Measurements from ENCODE around the gene CACNA1H. TPM values are rescaled to one million over a fixed set of nuclear protein-coding genes. Genes with fewer than 3 reads are reported as not detected.

The CACNA1H gene
- polyA plus RNA-seq, 1 experiment: 0.37 TPM

- POLR2A ChIA-PET: no interaction called here
- no peak for DNase-seq (ENCODE audit: low read depth)
- CTCF ChIA-PET: interaction anchor here (0.5 kb wide), 1 partner anchor 30 kb away, joined by 3 read pairs; no protein-coding TSS in a partner anchor
- Histone ChIP-seq H3K36me3 (ENCODE audit: control insufficient read depth, insufficient read depth, low read length) (no peaks in the 10 kb centered on the region), H3K4me3 (ENCODE audit: low read depth, low read length) (no peak overlapping the region), H3K27me3 (ENCODE audit: control insufficient read depth, insufficient read depth, low read length) (no peaks in the 10 kb centered on the region)
- TF ChIP-seq, protein P1, sequence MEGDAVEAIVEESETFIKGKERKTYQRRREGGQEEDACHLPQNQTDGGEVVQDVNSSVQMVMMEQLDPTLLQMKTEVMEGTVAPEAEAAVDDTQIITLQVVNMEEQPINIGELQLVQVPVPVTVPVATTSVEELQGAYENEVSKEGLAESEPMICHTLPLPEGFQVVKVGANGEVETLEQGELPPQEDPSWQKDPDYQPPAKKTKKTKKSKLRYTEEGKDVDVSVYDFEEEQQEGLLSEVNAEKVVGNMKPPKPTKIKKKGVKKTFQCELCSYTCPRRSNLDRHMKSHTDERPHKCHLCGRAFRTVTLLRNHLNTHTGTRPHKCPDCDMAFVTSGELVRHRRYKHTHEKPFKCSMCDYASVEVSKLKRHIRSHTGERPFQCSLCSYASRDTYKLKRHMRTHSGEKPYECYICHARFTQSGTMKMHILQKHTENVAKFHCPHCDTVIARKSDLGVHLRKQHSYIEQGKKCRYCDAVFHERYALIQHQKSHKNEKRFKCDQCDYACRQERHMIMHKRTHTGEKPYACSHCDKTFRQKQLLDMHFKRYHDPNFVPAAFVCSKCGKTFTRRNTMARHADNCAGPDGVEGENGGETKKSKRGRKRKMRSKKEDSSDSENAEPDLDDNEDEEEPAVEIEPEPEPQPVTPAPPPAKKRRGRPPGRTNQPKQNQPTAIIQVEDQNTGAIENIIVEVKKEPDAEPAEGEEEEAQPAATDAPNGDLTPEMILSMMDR (IDR thresholded peaks at IDR 0.05; ENCODE audit: insufficient read depth, low read depth, low read length): no peak
Observed at GRCh38 chr16:1168837-1169236, 15.9 kb downstream of the CACNA1H start.

DNA sequence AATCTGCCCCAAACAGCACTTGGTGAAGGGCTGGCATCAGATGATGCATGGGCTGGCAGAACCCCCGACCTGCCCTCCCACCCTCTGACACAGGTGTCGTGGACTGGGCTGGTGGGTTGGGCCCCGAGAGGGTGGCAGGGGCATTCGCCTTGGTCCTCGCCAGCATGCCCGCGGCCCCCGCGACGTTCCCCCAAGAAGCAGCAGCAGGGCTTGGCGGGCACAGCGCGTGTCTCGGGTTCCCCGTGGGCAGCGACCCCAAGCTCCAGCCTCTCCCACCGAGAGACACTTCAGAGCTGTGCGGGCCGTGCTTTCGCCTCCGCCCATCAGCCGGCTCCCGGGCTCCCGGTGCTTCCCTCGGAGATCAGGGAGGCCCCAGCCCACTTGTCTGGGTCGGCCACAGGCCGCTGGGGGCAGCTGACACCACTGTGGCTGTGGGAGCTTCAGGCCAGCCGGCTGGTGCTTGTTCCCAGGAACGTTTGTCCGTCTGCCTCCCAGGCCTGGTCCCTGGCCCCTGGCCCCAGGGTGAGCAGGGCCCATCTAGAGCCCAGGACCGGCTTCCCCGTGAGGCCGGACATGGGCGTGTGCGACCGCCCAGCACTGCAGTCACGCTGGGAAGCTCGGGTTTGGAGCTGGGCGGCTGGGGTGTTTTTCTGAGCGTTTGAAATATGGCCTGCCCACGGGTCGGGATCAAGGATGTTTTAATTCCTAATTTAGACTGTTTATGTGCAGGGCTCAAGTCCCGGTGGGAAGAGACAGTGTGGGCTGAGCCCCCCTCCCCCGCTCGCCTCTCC lies 16.6 kb downstream of the CACNA1H start:
- CTCF ChIA-PET: no interaction called here
- POLR2A ChIA-PET: no interaction called here
- H3K36me3 ChIP-seq (ENCODE audit: control insufficient read depth, insufficient read depth, low read length): no peaks in the 10 kb centered on the region
- TF ChIP-seq, protein P1 (IDR thresholded peaks at IDR 0.05; ENCODE audit: insufficient read depth, low read depth, low read length): no peak
- no peak for DNase-seq (ENCODE audit: low read depth)
- H3K27me3 ChIP-seq (ENCODE audit: control insufficient read depth, insufficient read depth, low read length): no peaks in the 10 kb centered on the region
- no peak overlapping the region for H3K4me3 ChIP-seq (ENCODE audit: low read depth, low read length)

DNA sequence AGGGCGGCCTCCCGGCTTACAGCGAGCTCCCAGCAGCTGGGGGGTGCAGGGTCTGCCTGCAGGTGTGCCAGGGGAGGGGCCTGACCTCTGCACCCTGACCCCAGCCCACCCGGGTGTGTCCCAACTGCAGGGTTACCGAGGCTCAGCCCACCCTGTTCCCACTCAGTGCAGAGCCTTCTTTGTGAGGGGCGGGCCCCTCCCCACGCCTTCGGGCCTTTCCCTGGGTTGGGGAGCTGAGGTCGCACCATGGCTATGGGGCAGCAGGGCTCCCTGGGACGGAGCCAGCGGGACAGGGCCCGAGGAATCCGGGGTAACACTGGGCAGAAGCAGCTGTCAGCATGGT lies 17.1 kb downstream of the CACNA1H start:
- H3K4me3 ChIP-seq (ENCODE audit: low read depth, low read length): no peak overlapping the region
- POLR2A ChIA-PET: no interaction called here
- H3K27me3 ChIP-seq (ENCODE audit: control insufficient read depth, insufficient read depth, low read length): no peaks in the 10 kb centered on the region
- CTCF ChIA-PET: no interaction called here
- TF ChIP-seq, protein P1 (IDR thresholded peaks at IDR 0.05; ENCODE audit: insufficient read depth, low read depth, low read length): no peak
- H3K36me3 ChIP-seq (ENCODE audit: control insufficient read depth, insufficient read depth, low read length): no peaks in the 10 kb centered on the region
- no peak for DNase-seq (ENCODE audit: low read depth)

DNA sequence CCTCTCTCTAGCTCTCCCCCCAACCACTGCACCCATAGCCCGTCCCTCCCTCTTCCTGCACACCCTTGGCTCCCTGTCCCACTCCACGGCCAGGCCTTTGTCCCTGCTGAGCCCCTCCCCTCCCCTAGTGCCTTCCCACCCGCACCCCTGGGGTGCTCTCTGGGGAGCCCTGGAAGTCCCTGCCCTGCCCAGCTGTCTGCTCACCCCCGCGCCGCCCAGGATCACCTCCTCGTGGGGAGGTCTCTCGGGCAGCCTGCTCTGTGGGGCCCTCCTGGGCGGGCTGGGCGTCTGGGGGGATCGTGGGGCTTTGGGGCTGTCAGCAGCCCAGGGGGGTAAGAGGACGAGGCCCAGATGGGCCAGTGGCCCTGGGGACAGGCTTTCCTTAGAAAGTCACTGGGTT lies 18.1 kb downstream of the CACNA1H start:
- TF ChIP-seq, protein P1 (IDR thresholded peaks at IDR 0.05; ENCODE audit: insufficient read depth, low read depth, low read length): no peak
- ChIA-PET CTCF (no interaction called here), POLR2A (no interaction called here)
- H3K4me3 ChIP-seq (ENCODE audit: low read depth, low read length): no peak overlapping the region
- no peaks in the 10 kb centered on the region for H3K27me3 ChIP-seq (ENCODE audit: control insufficient read depth, insufficient read depth, low read length)
- H3K36me3 ChIP-seq (ENCODE audit: control insufficient read depth, insufficient read depth, low read length): no peaks in the 10 kb centered on the region
- no peak for DNase-seq (ENCODE audit: low read depth)

DNA sequence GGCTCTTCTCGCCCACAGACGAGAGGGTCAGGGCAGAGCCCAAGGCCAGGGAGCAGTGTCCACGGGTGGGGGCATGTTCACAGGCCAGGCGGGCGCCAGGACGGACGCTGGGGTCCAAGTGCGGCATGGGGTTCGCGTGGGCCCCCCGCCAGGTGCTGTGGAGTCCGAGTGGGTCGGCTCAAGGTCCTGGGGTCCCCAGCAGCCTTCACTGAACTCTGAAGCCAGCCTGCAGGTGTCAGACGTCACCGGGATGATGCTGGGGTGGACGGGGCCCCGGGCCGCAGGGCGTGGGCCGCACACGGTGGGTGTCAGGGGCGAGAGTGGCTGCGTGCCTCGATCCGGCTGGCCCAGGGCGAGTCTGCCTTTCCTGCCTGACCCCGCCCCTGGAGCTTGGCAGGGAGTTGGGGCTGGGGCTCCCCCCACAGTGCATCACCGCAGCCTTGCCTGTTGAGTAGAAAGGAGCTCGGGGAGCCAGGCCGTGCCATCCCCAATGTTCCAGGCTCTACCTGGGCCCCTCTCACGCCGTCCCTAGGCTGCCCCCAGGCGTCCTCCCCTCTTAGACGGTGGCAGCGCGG lies 19.0 kb downstream of the CACNA1H start:
- no peaks in the 10 kb centered on the region for H3K36me3 ChIP-seq (ENCODE audit: control insufficient read depth, insufficient read depth, low read length)
- TF ChIP-seq, protein P1 (IDR thresholded peaks at IDR 0.05; ENCODE audit: insufficient read depth, low read depth, low read length): no peak
- ChIA-PET POLR2A (no interaction called here), CTCF (no interaction called here)
- DNase-seq (ENCODE audit: low read depth): no peak
- no peak overlapping the region for H3K4me3 ChIP-seq (ENCODE audit: low read depth, low read length)
- no peaks in the 10 kb centered on the region for H3K27me3 ChIP-seq (ENCODE audit: control insufficient read depth, insufficient read depth, low read length)
